NT2/D1 (cell line): ENCODE data around the gene SRBD1.

ENCODE experiments used
- YY1 ChIP-seq: IDR thresholded peaks from 2 replicates; pipeline ENCODE4 v1.6.1; 2011; ENCODE audit not compliant: insufficient read length, insufficient read depth
- ZNF274 ChIP-seq: IDR thresholded peaks from 2 replicates; pipeline ENCODE4 v1.6.1; 2011; ENCODE audit warnings: mild to moderate bottlenecking, low read depth, low read length

DNA sequence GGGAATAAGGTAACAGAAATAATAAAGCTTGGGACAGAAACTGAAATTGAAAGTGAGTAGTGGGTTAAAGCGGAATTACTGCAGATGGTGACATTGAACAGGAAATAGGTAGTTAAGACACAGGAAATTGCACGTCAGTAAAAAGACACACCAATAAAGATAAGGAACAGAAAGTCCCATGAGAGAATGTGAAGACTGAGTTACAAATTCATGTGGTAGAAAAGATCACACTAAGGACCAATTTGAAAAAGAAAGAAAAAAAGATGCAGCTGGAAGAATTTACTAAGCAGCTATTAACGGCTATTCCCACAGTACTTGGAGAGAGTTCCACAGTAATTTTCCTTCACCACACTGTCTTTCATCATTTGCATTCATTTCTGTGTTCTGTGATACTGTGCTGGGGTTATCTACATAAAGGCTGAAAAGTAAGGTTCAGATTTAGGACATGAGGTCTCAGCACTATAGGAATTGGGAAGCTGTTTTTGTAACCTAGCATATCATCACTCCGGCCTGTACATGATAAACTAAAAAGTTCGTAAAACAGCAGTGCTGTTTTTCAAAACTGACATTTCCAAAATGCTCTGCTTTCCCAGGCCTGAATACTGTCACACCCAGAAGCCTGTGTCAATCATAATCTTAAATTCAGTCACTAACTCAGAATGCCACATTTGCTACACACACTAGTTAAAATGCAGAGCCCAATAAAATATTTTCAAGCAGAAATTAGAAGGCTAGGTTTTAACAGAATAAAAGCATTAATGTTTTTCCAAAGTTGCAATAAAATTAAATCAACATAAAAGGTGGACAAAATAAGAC, 42.9 kb downstream of the SRBD1 start:
- TF ChIP-seq ZNF274 (no peak), YY1 (no peak)
